DOHH2 (cell line): Measurements from ENCODE around the gene GMEB1.

Source experiments
- EZH2phosphoT487 ChIP-seq: fragments of 200-600 bp; sonication (generic); IDR thresholded peaks from 2 replicates; pipeline ENCODE4 v1.6.1; 2017; ENCODE audit warnings: borderline replicate concordance, mild to moderate bottlenecking, antibody characterized with exemption, low read length, moderate library complexity, mixed read lengths
- TF ChIP-seq, protein P1 (sequence below): fragments of 200-600 bp; sonication (generic); IDR thresholded peaks from one replicate; pipeline ENCODE4 v1.5.1; 2014; ENCODE audit warnings: antibody characterized with exemption, mild to moderate bottlenecking, low read depth, low read length; ENCODE audit not compliant: poor library complexity, severe bottlenecking

DNA sequence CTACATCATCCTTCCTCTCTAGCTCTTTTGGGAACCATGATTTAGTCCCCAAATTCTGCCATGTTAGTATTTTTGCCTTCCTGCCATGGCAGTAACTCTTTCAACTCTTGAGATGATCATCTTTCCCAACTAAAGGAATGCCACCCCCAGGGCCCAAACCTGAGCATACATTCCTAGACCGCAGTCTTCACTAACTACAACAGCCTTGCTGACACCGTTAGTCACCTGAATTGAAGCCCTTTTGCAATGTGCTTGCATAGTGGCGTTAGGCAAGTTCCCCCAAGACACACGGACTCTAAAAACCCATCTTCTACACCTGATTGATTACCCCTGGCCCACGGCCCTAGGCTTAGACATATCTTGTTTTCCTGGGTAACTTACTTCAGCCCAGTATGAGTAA, 51.8 kb downstream of the GMEB1 start:
- TF ChIP-seq, protein P1, sequence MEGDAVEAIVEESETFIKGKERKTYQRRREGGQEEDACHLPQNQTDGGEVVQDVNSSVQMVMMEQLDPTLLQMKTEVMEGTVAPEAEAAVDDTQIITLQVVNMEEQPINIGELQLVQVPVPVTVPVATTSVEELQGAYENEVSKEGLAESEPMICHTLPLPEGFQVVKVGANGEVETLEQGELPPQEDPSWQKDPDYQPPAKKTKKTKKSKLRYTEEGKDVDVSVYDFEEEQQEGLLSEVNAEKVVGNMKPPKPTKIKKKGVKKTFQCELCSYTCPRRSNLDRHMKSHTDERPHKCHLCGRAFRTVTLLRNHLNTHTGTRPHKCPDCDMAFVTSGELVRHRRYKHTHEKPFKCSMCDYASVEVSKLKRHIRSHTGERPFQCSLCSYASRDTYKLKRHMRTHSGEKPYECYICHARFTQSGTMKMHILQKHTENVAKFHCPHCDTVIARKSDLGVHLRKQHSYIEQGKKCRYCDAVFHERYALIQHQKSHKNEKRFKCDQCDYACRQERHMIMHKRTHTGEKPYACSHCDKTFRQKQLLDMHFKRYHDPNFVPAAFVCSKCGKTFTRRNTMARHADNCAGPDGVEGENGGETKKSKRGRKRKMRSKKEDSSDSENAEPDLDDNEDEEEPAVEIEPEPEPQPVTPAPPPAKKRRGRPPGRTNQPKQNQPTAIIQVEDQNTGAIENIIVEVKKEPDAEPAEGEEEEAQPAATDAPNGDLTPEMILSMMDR = no peak
- TF ChIP-seq EZH2phosphoT487 = no peak
